OCI-LY3 (cell line): ENCODE results near the gene NOXA1.
A peak's percentile ranks its signal among the peaks of the same experiment; 100 is the strongest.

ENCODE experiments used
- H2AFZ ChIP-seq: fragments of 200-600, 300-600 bp; shearing (Covaris generic); 2 replicates; pipeline ENCODE4 v1.6.0; 2014; ENCODE audit warnings: antibody characterized with exemption, low read depth, low read length
- H3K27ac ChIP-seq: fragments of 200-600, 300-600 bp; sonication (generic); 2 replicates; pipeline ENCODE4 v1.5.1; 2014; ENCODE audit warnings: mild to moderate bottlenecking, low read length, moderate library complexity, mixed read lengths
- H3K27me3 ChIP-seq: fragments of 200-600, 300-600 bp; sonication (generic); 2 replicates; pipeline ENCODE4 v1.6.1; 2014; ENCODE audit warnings: low read depth, low read length, mixed read lengths
- H3K36me3 ChIP-seq: fragments of 200-600, 300-600 bp; sonication (generic); replicated peaks from 2 replicates; pipeline ENCODE3; 2014; ENCODE audit warnings: low read depth, low read length, mixed read lengths
- H3K4me1 ChIP-seq: fragments of 300-600, 200-600 bp; sonication (generic); 2 replicates; pipeline ENCODE4 v1.6.1; 2014; ENCODE audit warnings: low read length, mixed read lengths
- H3K4me2 ChIP-seq: fragments of 200-600, 300-600 bp; sonication (generic); 2 replicates; pipeline ENCODE4 v1.6.1; 2014; ENCODE audit warnings: low read length, mixed read lengths
- H3K4me3 ChIP-seq: fragments of 300-600, 200-600 bp; sonication (generic); 2 replicates; pipeline ENCODE4 v1.5.1; 2014; ENCODE audit warnings: antibody characterized with exemption, mild to moderate bottlenecking, low read length, moderate library complexity
- H3K79me2 ChIP-seq: fragments of 300-600, 200-600 bp; shearing (Covaris generic); 2 replicates; pipeline ENCODE4 v1.6.1; 2014; ENCODE audit warnings: mild to moderate bottlenecking, low read length, mixed read lengths
- H3K9ac ChIP-seq: fragments of 300-600, 200-600 bp; shearing (Covaris generic); 2 replicates; pipeline ENCODE4 v1.6.0; 2014; ENCODE audit warnings: mild to moderate bottlenecking, low read length, moderate library complexity
- H3K9me3 ChIP-seq: fragments of 200-600, 300-600 bp; shearing (Covaris generic); 2 replicates; pipeline ENCODE4 v1.6.1; 2014; ENCODE audit warnings: low read length, mixed read lengths; ENCODE audit not compliant: insufficient read depth
- H4K20me1 ChIP-seq: fragments of 200-600, 300-600 bp; sonication (generic); 2 replicates; pipeline ENCODE4 v1.6.1; 2016; ENCODE audit warnings: low read length, mixed read lengths; ENCODE audit not compliant: insufficient read depth
- EZH2phosphoT487 ChIP-seq: fragments of 200-600 bp; shearing (Covaris generic); IDR thresholded peaks from 2 replicates; pipeline ENCODE4 v1.6.1; 2018; ENCODE audit warnings: antibody characterized with exemption, mixed run types, low read depth
- TF ChIP-seq, protein P1 (sequence below): fragments of 200-600, 300-600 bp; sonication (generic); IDR thresholded peaks from 2 replicates; pipeline ENCODE4 v1.5.1; 2014; ENCODE audit warnings: antibody characterized with exemption, low read length, low read depth

NOXA1 gene

GRCh38 chr9:137421838-137422603, 1.2 kb upstream of the NOXA1 start:
- H3K79me2 ChIP-seq = peaks cover 15% of the 10 kb centered on the region
- no peaks in the 10 kb centered on the region for H3K36me3 ChIP-seq
- H4K20me1 ChIP-seq = peaks cover 3% of the 10 kb centered on the region; the same call in 1 of the 2 replicates
- H3K4me3 ChIP-seq = peak overlapping the region; percentile 88
- TF ChIP-seq EZH2phosphoT487 = no peak
- TF ChIP-seq, protein P1, sequence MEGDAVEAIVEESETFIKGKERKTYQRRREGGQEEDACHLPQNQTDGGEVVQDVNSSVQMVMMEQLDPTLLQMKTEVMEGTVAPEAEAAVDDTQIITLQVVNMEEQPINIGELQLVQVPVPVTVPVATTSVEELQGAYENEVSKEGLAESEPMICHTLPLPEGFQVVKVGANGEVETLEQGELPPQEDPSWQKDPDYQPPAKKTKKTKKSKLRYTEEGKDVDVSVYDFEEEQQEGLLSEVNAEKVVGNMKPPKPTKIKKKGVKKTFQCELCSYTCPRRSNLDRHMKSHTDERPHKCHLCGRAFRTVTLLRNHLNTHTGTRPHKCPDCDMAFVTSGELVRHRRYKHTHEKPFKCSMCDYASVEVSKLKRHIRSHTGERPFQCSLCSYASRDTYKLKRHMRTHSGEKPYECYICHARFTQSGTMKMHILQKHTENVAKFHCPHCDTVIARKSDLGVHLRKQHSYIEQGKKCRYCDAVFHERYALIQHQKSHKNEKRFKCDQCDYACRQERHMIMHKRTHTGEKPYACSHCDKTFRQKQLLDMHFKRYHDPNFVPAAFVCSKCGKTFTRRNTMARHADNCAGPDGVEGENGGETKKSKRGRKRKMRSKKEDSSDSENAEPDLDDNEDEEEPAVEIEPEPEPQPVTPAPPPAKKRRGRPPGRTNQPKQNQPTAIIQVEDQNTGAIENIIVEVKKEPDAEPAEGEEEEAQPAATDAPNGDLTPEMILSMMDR = no peak
- no peaks in the 10 kb centered on the region for H3K27me3 ChIP-seq
- no peak overlapping the region for H3K27ac ChIP-seq
- H3K4me1 ChIP-seq = peaks cover 19% of the 10 kb centered on the region
- peak overlapping the region; percentile 75 for H3K4me2 ChIP-seq
- peak overlapping the region; percentile 73 for H3K9ac ChIP-seq
- no peaks in the 10 kb centered on the region for H3K9me3 ChIP-seq
- H2AFZ ChIP-seq = peak overlapping the region; percentile 31

DNA sequence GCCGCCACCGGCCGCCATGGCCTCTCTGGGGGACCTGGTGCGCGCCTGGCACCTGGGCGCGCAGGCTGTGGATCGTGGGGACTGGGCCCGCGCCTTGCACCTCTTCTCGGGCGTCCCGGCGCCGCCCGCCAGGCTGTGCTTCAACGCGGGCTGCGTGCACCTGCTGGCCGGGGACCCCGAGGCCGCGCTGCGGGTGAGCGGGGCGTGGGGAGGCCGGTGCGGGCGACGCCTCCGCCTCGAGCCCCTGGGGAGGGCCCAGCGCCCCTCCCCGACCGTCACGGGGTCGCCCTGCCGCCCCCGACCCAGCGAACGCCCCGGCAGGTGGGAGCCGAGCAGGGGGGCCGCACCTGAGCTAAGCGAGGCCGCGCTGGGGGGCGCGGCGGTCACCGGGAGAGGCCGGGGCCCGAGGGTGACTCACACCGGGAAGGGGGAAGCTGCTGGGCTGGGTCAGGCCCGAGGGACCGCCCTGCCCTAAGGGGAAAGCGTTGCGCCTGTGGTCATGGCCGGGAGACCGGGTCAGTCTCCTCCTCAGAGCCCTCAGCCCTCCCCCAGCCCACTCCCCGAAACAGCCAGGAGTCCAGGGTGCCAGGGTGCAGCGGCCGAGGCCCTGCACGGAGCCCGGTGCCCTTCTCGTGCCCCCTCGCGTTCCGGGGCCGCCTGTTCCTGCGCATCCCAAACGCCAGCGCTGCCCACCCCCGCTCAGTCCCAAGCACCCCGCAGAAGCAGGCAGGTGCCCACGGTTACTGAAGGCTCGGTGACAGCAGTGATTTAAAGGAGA, 510 bp downstream of the NOXA1 start:
- Histone ChIP-seq H3K4me2 (peak overlapping the region; percentile 73), H3K27ac (no peak overlapping the region), H2AFZ (peak overlapping the region; percentile 66; the same call in 1 of the 2 replicates), H3K9me3 (no peaks in the 10 kb centered on the region), H3K79me2 (peaks cover 15% of the 10 kb centered on the region), H3K36me3 (no peaks in the 10 kb centered on the region), H4K20me1 (no peaks in the 10 kb centered on the region), H3K9ac (peak overlapping the region; percentile 62), H3K4me1 (peaks cover 19% of the 10 kb centered on the region), H3K4me3 (peak overlapping the region; percentile 80), H3K27me3 (no peaks in the 10 kb centered on the region)
- TF ChIP-seq EZH2phosphoT487 = no peak
- TF ChIP-seq, protein P1 = no peak

- TF ChIP-seq, protein P1 = no peak
- no peak for TF ChIP-seq EZH2phosphoT487
- Histone ChIP-seq H3K9me3 (no peaks in the 10 kb centered on the region), H3K4me1 (peaks cover 36% of the 10 kb centered on the region), H4K20me1 (no peaks in the 10 kb centered on the region), H3K9ac (no peak overlapping the region), H3K27me3 (peaks cover 8% of the 10 kb centered on the region), H3K4me3 (no peak overlapping the region), H3K36me3 (no peaks in the 10 kb centered on the region), H3K79me2 (peaks cover 15% of the 10 kb centered on the region), H3K27ac (no peak overlapping the region), H2AFZ (no peak overlapping the region), H3K4me2 (no peak overlapping the region)
Measured at GRCh38 chr9:137426018-137426681, 3.0 kb downstream of the NOXA1 start.
